Stimulated activated CD8-positive, alpha-beta memory T cell treated with anti-CD3 and anti-CD28 coated beads, Interleukin-4, amount 100 ng/mL, for 4 hours (primary cell): ENCODE data around the gene CTU2.
A peak's percentile ranks its signal among the peaks of the same experiment; 100 is the strongest.

Experiments
- DNase-seq, 2 donors: peaks; one replicate each; pipeline ENCODE4 v3.0.0-alpha.2; 2020; ENCODE audit warnings: low read depth in 2 of 2, low spot score in 1 of 2

The CTU2 gene

GRCh38 chr16:88743693-88744576 is 37.6 kb downstream of the CTU2 start:
- peak; percentile 43 to 68 for DNase-seq

DNA sequence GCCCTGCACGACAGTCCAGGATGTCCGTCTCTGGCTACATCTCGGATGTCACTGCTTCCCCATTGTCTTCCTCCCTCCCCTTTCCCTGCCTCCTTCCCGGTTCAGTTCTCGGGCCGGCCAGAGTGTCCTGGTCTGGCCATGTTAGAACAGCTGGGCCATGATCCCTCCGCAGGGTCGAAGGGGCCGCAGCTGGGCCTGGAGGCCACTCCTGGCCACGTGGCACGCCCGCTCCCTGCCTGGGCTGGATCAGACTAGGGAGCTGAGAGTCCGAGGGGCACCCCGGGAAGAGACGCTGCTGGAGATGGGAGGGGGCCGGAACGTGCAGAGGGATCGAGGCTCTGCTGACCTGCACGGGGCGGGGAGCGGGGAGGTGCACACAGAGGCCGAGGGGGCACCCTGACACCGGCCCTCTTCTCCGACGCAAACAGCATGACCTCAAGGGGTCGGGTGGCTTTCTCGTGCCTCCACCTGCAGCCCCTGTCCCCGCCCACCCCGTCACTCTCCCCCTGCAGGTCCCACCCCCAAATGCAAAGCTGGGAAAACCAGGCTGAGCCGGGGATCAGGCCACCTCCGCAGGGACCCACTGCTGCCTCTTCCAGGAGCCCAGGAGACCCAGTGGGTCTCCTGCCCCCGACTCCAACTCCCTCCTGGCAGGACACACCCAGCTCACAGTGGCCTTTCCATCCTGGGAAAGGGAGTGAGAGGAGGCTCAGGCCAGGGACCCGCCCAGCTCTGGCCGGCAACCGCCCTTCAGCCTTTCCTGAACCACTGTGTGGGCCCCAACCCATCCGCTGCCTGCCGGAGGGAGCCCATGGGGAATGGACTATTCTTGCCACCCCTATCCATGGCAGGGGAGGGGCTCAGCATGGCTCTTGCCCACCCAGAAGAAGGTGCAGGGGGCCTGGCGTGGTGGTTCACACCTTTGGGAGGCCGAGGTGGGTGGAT is 38.5 kb downstream of the CTU2 start:
- no peak for DNase-seq

GRCh38 chr16:88746506-88746905 is 40.2 kb downstream of the CTU2 start:
- DNase-seq: no peak

- DNase-seq: no peak
These were observed 41.4 kb downstream of the CTU2 start for GRCh38 chr16:88747588-88748301.

DNA sequence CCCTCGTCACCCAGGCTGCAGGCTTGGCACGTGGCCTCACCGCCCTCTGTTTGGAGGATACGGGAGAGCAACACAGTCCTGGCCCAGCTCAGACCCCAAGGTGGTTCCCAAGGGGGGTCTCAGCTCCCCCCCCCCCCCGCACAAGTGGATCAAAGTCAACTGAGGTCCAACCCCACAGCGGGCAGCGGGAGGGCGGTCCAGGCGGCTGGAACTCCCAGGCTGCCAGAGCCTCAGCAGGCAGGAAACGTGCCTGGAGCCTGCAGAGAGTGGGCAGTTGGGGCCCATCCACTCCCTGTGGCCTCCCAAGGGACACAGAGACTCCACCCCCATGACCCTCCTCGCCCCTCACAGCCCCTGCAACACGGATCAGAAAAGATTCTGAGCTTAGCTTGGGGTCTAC is 42.1 kb downstream of the CTU2 start:
- no peak for DNase-seq

GRCh38 chr16:88749358-88749757 is 43.1 kb downstream of the CTU2 start:
- no peak for DNase-seq

GRCh38 chr16:88750854-88751253 is 44.6 kb downstream of the CTU2 start:
- no peak for DNase-seq

GRCh38 chr16:88752386-88753002 is 46.2 kb downstream of the CTU2 start:
- DNase-seq: no peak

DNA sequence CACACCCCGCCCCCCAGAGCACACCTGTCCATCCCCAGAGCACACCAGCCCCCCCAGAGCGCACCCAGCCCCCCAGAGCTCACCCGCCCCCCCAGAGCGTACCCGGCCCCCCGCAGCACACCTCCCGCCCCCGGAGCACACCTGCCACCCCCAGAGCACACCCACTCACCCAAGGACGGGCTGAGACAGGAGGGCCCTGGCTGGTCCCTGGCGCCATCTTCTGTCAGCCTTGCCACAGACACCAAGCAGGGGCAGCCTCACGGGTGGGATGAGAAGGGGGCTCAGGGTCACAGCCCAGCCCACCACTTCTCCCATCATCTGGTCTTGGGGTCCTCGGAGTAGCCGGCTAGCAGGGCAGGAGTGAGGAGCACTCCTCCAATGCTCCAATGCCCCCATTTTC is 46.9 kb downstream of the CTU2 start:
- DNase-seq: no peak

GRCh38 chr16:88753602-88754001 is 47.3 kb downstream of the CTU2 start:
- DNase-seq: no peak

DNA sequence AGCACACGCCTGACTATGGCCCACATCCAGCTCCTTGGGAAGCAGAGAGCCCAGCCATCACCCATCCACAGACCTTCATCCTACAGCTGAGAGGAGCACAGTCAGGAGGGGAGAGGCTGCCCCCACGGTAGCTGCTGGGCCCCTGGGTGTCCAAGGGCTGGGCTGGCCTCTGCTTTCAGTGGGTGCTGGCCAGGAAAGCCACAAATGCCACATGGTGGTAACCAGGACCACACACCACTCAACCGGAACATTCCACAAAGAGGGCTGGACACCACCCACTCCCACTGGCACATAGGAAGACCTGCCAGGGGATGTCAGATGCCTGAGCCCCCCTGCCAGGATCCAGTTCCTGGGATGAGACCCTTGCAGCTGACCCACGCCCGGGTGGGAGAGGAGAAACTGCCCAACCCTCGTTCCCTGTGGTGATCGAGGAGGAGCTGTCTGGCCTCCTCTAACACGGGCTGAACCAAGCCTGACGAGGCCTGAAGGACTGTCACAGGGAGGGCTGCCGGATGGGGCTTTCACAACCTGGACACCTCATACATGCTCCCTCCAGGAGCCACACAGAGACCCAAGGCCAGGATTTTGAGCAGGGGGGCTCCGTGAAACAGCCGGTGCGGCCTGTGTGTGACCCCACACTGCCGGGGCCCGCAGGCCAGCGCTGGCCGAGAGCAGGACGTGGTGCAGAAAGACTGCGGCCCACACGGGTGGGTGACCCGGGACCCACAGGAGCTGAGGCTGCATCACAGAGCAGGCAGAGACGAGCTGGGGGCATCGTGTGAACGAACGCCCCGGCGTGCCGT is 48.0 kb downstream of the CTU2 start:
- no peak for DNase-seq

- DNase-seq: no peak
These were observed 48.8 kb downstream of the CTU2 start for GRCh38 chr16:88754912-88755744.

DNA sequence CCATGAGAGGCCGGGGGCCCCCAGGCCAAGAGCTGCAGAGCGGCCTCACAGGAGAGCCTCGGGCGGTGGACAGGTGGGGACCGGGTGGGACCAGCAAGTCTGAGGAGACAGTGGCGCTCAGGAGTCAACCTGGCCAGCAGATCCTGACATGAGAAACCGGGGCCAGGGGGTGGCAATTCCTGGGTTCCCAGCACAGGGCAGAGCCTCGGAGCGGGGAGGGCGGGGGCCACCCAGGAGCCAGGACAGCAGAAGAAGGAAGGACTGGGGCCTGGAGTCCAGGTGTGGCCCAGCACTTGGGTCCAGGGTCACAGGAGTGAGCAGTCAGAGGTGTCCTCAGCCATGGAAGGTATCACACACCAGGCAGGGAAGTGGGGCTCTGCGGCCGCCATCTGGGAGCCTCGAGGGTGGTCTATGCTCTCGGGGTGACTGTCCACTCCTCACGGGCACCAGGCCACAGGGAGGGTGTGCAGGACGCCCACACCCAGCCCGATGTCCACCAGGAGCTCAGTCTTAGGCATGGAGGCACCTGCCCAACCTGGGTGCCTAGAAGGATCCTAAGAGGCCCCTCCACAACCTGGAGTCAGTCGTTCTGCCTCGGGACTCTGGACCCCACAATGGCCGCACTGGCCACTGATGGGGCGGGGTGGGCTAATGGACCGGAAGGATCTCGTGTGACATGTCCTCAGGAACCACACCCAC is 49.6 kb downstream of the CTU2 start:
- DNase-seq: no peak

DNA sequence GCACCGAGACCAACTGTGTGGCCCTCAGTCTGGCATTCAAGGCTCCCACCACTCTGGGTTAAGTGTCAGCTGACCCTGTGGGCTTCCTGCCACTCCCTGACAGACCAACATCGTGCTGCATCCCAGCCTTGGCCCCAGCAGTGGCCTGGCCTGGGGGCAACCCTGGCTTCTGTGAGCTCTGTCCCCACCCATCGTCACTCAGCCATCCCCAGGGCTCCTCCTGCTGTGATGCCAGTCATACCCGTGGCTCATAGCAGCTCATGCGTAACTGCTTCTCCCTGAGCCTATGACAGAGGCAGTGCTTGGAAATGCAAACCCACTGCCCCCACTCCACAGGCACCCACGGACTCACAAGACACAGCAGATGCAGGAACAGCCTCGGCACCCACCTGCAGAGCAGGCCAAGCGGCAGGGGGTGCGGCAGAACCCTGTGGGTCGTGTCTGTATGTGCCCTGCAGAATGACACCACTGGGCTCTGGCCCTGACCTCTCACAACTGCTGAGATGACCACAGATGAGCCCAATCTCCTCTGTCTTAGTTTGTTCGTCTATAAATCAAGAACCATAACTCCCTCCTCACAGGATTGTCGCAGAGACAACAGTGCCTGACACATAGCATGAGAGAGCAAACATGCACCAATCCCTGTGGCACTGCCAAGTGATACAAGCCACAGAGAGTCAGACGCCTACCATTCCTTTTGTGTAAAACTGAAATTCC is 52.1 kb downstream of the CTU2 start:
- no peak for DNase-seq

GRCh38 chr16:88758944-88759244 is 52.6 kb downstream of the CTU2 start:
- no peak for DNase-seq

DNA sequence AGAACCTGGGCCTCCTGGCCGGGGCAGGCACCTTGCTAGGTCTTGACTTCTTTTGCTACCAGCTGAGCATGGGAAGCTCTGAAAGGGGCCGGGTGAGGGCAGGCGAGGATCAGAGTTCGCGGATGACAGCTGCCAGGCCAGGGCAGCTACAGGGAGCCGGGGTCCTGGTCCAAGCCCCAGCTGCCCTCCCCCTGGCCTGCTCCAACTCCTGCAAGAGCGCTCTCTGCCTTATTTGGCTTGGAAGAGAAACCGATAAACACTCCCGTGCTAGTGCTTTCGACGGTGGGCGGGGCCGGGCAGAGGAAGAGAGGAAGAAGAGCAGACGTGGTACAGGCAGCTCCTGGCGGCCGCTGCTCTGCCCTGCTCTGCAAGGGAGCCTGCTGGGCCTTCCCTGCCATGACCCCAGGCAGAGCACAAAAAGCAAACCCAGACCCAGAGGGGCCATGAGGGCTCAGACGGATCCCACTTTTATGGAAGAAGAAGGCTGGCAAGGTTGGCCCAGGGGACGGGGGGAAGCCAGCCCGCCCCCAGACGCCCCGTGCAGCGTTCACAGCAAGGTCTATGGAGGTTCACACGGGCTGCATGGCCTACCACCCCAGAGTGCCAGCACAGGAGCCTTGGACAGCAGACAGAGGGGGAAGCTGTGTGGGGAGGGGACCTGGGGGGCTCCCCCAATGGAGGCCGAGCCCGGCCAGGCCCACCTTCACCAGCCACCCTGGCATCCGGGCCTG is 53.1 kb downstream of the CTU2 start:
- no peak for DNase-seq

GRCh38 chr16:88759976-88760350 is 53.7 kb downstream of the CTU2 start:
- no peak for DNase-seq
